ENCODE measurements around the gene PECR.

PECR gene

DNA sequence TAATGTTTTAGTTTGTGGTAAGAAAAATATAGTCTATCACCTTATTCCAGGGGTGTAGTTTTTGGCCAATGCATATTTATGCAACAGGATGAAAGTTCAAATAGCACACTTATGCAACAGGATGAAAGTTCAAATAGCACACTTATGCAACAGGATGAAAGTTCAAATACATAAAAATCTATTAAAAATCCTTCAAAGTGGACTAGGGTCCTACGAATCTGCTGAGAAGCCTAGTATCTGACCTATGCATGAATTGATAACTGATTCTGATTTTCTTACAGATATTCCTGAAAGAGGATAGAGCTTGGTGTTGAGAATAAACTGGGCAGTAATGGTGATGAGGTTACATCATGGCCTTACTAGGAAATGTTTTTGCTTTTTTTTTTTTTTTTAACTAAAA is 2.8 kb downstream of the PECR start:
- TF ChIP-seq, protein P1, sequence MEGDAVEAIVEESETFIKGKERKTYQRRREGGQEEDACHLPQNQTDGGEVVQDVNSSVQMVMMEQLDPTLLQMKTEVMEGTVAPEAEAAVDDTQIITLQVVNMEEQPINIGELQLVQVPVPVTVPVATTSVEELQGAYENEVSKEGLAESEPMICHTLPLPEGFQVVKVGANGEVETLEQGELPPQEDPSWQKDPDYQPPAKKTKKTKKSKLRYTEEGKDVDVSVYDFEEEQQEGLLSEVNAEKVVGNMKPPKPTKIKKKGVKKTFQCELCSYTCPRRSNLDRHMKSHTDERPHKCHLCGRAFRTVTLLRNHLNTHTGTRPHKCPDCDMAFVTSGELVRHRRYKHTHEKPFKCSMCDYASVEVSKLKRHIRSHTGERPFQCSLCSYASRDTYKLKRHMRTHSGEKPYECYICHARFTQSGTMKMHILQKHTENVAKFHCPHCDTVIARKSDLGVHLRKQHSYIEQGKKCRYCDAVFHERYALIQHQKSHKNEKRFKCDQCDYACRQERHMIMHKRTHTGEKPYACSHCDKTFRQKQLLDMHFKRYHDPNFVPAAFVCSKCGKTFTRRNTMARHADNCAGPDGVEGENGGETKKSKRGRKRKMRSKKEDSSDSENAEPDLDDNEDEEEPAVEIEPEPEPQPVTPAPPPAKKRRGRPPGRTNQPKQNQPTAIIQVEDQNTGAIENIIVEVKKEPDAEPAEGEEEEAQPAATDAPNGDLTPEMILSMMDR (IDR thresholded peaks at IDR 0.05) = no peak
- no peak overlapping the region for H3K27ac ChIP-seq
- no peak overlapping the region for H3K4me3 ChIP-seq
- no peak for DNase-seq (ENCODE audit: low spot score)

DNA sequence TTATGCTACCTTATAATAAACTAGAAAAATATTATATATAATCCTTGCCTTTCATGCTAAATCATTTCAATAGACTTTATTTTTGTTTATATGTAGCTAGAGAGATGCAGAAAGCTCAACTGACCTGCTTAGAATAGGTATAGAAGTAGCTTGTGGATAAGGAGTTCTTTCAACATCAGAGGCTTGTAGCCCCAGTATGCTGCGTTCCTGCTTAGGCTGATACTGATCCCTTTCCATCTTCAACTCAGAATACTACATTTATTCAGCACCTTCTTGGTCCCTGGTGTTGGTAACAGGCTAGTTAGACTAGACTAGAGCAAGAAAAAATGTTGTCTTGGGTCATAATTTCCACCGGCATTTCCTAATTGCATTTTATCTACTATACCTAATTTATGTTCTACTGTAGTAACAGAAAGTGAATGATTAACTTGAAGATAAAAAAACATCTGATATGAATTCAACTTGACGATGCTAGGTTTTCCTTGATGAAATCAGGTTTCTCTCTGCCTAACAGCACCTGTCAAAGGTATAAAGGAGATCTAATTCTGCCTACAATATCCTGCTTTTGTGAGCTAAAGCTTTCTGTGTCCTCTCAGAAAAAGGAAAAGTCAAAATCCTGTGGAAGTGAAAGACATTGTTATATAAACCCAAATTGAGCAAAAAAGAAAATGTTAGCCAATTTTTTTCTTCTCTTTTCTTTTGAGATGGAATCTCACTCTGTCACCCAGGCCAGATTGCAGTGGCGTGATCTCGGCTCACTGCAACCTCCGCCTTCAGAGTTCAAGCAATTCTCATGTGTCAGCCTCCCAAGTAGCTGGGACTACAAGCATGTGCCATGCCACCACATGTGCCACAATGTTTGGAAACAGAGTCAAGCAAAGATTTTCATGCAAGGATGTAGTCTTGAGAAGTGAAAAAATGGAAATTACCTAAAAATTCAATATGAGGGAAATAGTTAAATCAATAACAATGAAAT is 5.8 kb downstream of the PECR start:
- Histone ChIP-seq H3K4me3 (no peak overlapping the region), H3K27ac (no peak overlapping the region)
- TF ChIP-seq, protein P1 (IDR thresholded peaks at IDR 0.05) = no peak
- DNase-seq (ENCODE audit: low spot score) = no peak

DNA sequence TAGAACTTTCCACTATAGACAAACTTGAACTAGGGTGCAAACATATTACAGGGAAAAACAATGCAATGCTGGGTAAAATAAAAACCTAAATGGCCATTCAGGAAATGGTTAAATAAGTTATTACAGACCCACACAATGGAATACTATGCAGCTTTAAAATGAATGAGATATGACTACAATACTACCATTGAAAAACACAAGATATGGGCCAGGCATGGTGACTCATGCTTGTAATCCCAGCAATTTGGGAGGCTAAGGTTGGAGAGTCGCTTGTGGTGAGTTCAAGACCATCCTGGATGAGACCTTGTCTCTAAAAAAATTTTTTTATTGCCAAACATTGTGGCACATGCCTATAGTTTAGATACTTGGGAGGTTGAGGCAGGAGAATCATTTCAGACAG is 6.8 kb downstream of the PECR start:
- Histone ChIP-seq H3K27ac (no peak overlapping the region), H3K4me3 (no peak overlapping the region)
- DNase-seq (ENCODE audit: low spot score) = no peak
- TF ChIP-seq, protein P1 (IDR thresholded peaks at IDR 0.05) = no peak

DNA sequence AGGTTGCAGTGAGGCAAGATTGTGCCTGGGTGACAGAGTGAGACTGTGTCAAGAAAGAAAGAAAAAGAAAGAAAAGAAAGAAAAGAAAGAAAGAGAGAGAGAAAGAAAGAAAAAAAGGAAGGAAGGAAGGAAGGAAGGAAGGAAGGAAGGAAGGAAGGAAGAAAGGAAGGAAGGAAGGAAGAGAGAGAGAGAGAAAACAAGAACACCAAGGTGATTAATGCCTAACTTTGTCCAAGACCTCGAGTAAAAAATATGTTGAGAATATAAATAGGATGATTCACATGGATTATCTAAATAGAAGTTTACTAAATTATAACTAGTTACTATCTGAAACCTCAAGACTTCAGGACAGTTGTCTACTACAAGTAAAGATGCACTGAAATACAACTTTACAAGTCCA is 7.2 kb downstream of the PECR start:
- H3K4me3 ChIP-seq = no peak overlapping the region
- TF ChIP-seq, protein P1 (IDR thresholded peaks at IDR 0.05) = no peak
- no peak overlapping the region for H3K27ac ChIP-seq
- no peak for DNase-seq (ENCODE audit: low spot score)

DNA sequence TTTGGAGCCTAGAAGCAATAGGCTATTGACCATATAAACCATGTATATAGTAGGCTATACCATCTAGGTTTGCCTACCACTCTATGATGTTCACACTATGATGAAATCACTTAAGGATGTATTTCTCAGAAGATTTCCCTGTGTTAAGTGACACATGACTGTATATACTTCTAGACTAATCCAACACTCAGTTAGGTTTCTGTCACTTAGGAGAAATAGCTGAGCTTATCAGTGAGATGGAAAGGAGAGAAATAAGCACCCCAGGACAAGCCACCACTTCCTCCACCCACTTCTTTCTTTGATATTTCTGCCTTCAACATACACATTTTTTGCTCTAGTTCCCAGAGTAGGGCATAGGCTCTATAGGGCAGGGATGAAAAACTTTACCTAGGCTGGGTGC is 7.8 kb downstream of the PECR start:
- H3K27ac ChIP-seq = no peak overlapping the region
- no peak for DNase-seq (ENCODE audit: low spot score)
- H3K4me3 ChIP-seq = no peak overlapping the region
- TF ChIP-seq, protein P1 (IDR thresholded peaks at IDR 0.05) = no peak

DNA sequence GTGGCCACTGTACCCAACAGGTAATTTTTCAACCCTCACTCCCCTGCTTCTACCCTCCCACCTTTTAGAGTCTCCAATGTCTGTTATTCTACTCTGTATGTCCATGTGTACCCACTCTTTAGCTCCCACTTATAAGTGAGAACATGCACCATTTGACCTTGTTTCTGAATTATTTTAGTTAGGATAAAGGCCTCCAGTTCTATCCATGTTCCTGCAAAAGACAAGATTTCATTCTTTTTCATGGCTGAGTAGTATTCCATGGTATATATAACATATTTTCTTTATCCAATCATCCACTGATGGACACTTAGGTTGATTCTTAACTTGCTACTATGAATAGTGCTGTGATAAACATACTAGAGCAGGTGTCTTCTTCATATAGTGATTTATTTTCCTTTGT is 9.1 kb downstream of the PECR start:
- no peak overlapping the region for H3K27ac ChIP-seq
- TF ChIP-seq, protein P1 (IDR thresholded peaks at IDR 0.05) = no peak
- DNase-seq (ENCODE audit: low spot score) = no peak
- no peak overlapping the region for H3K4me3 ChIP-seq

Measured in coronary artery (tissue), 2 donors.